Pulmonary artery endothelial cell (primary cell): ENCODE results near the gene PJA2. TPM values are rescaled to one million over a fixed set of nuclear protein-coding genes. Genes with fewer than 3 reads are reported as not detected.
"Not testable (repeated sequence)": the region's sequence is repeated elsewhere in the genome, so short reads cannot be mapped to it uniquely, and the experiment has no call there.

Experiments
- DNase-seq: peaks from one replicate; pipeline ENCODE4 v3.0.0-alpha.2; 2011; ENCODE audit warnings: low read depth, low spot score
- total RNA-seq: library from RNA; depleted of rRNA; stranded (reverse); fragments of >200 nt; gene quantifications from 2 replicates; pipeline ENCODE4 v1.2.3, GENCODE V29; 2014

PJA2 gene, protein sequence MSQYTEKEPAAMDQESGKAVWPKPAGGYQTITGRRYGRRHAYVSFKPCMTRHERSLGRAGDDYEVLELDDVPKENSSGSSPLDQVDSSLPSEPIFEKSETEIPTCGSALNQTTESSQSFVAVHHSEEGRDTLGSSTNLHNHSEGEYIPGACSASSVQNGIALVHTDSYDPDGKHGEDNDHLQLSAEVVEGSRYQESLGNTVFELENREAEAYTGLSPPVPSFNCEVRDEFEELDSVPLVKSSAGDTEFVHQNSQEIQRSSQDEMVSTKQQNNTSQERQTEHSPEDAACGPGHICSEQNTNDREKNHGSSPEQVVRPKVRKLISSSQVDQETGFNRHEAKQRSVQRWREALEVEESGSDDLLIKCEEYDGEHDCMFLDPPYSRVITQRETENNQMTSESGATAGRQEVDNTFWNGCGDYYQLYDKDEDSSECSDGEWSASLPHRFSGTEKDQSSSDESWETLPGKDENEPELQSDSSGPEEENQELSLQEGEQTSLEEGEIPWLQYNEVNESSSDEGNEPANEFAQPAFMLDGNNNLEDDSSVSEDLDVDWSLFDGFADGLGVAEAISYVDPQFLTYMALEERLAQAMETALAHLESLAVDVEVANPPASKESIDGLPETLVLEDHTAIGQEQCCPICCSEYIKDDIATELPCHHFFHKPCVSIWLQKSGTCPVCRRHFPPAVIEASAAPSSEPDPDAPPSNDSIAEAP
- 61.7 and 74.8 TPM in 2 replicates for total RNA-seq

DNA sequence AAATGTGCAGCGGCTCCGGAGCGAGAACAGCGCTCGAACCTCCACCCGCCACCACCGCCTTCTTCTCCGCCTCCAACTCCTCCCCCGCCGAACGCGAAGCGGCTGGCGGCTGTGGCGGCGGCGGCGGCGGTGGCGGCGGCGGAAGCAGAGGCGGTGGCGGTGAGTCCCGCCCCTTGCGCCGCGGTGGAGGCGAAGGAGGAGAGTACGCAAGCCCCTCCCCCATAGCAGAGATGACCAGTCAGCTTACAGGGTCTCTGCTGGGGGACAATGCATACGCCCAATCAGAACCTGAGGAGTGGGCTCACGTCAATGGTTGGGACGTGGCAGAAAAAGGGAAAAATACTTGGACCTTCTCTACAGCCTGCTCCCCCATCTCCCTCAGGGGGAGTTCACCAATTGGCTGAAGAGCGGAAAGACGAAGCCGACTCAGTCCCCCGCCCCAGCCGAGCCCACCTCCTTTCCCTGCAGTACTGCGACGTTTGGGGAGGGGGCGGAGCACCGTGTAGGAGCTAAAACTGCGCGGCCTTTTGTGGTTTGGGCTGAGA lies at the start of gene PJA2:
TSS of gene PJA2 (minus strand) at position 131 of the 545 bp plus-strand sequence. CDS start 26,541 bp downstream, outside the sequence.
- DNase-seq: peak; percentile 100

DNA sequence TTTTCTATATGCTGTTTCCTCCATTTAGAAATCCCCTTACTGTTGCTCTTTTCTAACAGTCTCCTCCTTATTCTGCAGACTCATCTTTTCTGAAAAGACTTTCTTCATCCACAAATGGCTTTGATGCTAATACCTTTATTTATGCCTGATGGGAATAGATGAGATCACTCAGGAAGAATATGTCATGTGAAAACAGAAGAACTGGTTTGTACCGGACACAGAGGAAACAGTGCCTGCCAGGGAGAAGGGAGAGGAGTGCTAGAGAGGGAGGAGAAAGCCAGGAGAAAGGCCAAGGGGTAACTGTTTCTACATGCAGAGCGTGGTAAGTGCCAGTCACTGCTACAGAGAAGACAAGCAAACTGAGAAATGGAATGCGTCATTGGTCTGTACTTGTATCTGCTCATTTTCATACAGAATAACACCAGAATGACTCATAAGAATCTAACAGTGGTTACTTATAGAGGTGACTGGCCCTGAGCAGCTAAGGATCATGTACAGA lies 45.9 kb upstream of the PJA2 start:
- DNase-seq: peak; percentile 99

DNA sequence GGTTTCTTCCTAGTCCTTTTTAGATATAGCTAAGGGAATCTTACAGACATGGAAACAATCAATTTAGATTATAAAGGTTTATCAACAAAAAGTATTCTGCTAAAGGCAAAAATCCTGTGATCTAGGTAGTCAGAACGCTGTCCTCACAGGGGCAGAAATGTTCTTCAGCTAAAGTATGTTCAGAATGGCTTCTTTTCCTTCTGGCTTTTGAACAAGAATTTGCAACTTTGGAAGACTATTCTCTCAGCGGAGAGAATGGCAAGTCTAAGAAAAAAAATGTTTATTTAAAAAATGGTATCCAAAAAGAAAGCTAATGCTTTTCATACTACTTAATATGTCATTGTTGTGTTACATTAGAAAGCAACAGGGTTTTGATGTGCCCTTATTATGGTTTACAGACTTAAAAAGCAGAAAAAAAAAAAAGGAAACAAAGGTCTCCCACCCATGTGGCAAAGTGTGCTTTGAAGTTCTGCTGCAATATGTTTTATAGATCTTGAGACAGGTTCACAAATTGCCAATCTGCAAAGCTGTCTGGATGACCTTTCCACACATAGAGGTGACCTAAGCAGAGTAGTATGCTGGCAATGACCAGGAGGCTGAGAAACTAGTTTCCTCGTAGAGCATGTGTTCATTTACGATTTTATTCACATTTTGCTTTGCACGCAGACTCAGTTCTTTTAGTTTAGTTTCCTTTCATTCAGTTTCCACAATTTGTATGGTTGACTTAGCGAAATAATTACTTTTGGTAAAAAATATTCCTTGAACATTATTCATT lies 45.1 kb upstream of the PJA2 start:
- peak; percentile 26 for DNase-seq

DNA sequence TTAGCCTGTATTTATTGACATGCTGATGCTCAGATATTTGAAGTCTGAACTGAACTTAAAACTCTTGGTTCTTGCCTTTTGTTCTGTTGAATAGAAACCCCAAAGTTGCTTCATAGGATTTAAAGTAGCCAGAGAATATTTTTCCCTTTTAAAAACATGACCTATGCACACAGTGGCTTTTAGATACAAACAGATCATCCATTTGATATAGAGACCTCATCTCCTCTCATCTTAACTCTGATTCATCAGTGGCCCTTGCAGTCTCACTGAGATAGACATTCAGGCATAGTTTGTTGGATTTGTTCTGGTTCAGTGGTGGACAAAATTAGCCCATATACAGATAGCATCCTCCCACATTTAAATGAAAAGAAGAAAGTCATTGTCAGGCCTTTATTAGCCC lies 43.5 kb upstream of the PJA2 start:
- DNase-seq: no peak

DNA sequence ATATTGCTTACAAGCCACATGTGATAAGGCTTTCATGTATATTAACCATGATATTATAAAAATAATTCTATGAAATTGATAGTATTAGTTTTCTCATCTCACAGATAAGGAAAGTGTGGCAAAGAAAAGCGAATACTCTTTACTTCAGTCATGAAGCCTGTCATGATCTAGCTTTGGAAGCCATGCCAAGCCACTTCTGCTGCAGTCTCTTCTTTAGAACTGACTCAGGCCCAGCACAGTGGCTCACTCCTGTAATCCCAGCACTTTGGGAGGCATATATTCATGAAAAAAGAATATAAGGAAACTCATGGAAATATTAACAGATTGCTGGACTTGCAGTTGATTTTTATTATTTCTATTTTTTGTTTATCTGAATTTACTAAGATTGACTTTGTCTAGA lies 42.9 kb upstream of the PJA2 start:
- DNase-seq: no peak

DNA sequence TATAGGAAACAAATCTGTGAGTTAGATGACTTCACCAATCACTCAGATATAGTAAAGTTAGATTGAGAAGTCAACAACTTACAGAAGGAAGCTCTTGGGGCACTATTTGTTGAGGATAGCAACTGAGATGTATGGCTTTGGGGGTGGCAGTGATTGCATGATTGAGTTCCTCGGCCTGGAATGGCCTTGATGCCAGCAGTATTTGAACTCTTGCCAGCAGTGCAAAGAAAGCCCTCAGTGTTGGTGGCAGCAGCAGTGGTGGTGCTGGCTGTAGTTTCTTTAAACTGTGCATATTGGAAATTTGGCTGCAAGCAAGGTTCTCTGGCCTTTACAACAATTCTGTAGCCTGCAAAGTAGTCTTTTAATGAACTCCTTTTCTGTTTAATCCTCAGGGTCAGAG lies 41.4 kb upstream of the PJA2 start:
- no peak for DNase-seq

DNA sequence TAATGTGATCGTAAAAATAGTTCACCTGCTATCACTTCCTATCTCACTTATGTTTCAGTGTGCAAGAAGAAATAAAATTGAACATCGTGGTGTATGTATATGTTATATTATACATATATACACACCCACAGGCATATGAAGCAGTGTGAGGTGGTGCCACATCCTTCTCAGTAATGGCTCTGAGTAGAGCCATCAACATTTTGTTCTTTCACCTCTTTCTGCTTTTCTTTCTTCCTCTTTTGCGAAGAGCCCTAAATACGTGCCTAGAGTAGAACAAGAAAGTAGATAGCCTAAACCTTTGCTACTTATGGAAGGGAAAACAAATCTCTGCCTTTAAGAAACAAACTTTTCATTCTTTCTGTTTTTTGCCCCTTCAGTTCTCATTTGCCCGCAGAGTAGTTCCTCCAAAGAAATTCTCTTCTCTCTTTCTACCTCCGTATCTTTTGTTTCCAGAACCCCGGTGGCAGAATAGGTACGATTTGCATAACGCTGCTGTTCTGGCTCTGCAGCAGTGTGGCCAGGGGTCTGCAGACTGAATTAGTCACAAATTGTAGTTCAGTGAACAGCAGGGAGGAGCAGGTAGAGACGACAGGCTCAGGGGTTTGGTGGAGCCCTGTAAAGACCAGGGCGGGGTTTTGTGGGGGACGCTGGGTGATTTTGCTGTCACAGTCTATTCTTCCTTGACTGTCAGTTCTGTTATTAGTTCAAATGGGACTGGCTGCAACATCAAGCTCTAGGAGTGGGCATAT lies 40.5 kb upstream of the PJA2 start:
- DNase-seq: no peak

DNA sequence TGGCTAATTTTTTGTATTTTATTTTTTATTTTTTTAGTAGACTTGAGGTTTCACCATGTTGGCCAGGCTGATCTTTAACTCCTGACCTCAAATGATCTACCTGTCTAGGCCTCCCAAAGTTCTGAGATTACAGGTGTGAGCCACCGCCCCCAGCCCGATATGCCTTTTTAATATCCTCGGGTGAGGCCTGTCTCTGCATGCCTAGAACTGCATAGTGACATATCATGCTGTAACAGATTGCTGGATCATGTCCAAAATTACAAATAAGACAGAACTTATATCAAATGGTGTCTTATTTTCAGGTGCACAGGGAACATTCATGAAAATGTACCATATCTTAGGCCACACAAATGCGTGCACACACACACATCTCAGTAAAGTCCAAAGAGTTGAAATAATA lies 39.1 kb upstream of the PJA2 start:
- DNase-seq: no peak

DNA sequence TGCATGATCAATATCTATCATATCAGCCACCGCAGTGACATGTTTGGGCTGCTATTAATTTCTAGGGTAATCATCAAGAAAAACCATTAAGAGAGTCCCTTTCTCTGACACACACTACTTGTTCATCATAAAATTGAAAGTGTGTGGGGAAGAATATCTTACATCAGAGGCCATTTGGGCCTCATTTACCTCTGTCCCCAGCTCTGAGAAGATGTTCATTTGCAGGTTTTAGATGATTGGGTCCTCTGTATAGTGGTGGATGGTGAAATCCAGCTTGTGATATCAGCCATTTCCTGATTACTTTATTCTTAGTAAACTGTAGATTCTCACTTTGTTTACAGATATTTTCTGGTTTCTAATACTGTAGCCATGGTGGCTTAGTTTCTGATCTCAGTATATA lies 29.8 kb upstream of the PJA2 start:
- no peak for DNase-seq

DNA sequence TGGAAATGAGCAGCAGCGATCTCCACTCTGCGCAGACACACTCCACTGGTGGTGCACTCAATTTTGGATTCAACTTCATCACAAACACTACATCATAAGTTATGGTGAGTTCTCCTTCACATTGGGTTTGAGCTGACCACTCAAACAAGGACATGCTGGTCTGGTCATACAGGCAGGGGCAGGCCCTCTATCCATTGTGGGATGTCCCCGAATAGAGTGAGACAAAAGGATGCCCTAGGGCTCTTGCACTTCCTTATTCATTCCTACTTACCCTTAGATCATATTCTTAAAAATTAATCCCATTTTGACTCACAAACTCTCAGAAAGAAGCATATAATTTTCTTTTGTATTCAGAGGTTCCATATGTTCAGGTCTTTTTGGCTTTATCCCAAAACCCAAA lies 16.3 kb upstream of the PJA2 start:
- no peak for DNase-seq

DNA sequence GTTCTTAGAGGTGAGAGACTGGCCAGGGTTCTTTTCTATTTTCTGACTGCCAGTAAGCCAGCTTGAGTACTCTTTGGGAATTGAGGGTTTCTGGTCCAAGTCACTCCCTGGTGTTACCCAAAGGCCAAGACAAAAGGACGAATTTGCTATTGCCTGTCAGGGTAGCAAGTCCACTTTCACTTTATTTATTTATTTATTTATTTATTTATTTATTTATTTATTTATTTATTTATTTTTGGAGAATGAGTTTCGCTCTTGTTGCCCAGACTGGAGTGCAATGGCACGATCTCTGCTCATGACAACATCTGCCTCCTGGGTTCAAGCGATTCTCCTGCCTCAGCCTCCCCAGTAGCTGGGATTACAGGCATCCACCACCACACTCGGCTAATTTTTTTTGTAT lies 15.7 kb upstream of the PJA2 start:
- not testable (repeated sequence) for DNase-seq

DNA sequence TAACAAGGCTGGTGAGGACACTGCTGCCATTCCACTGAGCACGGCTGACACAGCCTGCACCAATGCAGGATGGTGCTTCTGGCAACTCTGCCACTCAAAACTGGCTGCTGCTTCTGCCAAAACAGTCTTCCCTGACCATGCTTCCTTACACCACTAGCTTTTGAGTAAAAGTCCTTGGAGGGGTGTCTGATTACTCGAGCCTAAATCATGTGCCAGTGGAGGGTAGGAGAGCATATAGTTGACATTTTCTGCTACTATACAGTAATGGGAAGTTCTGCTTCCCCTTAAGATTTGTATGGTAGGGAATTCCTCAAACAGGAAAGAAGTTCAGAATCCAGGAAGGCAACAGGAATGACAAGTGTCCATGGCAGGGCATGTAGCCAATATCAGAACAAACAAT lies 12.2 kb upstream of the PJA2 start:
- DNase-seq: no peak

DNA sequence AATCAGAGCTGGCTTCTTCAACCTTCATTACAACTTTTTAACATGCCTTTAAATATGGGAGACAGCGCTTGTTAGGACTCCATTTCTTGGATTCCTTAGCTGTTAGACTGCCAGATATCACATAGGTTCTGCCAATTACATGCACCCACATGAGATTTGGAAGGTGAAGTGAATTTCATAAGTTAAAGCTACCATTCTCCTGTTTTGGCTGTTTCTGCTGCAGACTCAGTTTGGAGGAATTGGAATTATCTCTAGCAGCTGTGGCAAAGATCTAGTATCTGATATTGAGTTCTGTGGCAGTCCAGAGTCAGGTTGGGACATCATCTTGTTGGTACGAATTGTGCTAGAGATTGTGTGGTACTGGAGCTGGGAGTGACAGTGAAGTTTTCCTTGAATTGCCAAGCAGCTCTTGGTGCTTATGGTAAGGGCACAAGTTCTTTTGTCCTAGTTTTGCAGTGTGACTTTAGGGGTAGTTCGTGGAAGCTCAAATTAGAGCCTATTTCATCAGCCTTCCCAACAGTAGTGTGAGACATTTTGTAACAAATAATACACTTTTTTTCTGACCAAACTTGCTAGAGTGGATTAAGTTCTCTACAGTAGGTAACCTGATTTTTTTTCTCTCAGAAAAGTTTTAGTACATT lies 9.1 kb upstream of the PJA2 start:
- DNase-seq: no peak

DNA sequence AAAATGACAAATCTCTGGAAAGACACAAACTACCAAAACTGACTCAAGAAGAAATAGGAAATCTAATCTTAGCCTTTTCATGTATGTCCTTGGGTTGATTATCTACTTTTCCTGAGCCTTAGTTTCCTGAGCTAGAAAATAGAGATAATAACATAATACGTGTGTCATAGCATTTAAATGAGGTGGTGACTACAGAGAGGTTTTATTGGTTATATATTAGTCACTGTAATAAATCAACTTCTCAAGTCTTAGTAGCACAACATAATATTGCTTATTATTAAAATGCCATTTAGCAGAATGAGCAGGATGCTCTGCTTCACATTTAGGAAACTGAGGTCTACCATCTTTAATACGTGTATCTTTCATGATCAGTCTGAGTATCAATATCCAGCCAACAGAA lies 7.1 kb upstream of the PJA2 start:
- no peak for DNase-seq

DNA sequence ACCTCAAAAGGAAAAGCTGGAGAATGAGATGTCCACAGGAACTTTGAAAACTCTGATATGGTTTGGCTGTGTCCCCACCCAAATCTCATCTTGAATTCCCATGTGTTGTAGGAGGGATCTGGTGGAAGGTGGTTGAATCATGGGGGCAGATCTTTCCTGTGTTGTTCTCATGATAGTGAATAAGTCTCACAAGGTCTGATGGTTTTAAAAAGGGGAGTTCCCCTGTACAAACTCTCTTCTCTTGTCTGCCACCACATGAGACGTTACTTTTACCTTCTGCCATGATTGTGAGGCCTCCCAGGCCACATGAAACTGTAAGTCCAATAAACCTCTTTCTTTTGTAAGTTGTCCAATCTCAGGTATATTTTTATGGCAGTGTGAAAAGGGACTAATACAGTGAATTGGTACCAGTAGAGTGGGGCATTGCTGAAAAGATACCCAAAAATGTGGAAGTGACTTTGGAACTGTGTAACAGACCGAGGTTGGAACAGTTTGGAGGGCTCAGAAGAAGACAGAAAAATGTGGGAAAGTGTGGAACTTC lies 4.2 kb upstream of the PJA2 start:
- DNase-seq: not testable (repeated sequence)

DNA sequence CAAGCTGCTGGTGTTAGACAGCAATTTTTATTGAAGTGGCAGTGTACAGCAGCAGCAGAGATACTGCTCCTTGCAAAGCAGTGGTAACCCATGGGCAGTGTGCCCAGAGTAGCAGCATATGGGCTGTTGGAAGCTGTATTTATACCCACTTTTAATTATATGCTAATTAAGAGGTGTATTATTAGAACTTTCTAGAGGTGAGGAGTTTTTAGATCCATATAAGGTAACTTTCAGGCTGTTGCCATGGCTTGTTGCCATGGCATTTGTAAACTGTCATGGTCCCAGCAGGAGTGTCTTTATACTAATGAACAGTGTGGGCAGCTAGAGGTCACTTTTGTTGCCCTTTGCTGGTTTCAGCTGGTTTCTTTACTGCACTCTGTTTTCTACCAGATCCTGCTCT lies 3.7 kb upstream of the PJA2 start:
- no peak for DNase-seq

DNA sequence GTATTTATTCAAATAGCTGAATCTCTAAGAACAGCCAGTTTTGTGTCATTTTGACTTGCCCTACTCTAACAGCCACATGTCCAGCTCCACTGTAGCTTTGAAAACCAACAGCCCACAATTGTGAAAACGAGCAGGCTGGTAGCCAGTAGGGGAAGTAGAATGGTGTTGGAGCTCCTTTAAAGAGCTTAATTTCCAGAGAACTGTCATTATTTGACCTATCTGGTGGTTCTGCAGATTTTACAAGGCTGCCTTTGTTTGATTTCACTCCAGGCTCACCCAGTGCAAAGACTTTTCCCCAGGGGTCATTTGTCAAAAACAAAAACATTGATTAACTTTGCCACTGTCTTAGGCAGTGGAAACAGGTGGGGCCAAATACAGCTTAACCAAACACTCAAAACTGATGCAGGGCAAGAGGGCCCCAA lies 3.2 kb upstream of the PJA2 start:
- no peak for DNase-seq

DNA sequence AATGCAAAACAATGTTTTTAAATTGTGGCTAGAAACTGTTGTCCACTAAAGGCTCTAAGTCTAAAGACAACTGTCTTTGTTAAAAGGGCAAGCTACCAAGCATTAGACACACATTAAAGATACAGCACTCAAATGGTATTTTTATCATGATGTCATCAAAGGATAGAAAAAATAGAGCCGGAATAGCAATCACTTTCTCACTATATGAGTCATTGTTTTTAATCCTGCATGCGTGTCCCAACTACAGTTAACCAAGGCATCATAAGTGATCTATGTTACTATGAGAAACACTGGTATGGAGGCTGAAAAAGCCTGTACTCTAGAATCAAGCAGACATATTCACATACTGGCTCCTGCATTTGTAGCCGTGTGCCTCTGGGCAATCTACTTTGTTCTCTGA lies 1.9 kb upstream of the PJA2 start:
- DNase-seq: peak; percentile 86

DNA sequence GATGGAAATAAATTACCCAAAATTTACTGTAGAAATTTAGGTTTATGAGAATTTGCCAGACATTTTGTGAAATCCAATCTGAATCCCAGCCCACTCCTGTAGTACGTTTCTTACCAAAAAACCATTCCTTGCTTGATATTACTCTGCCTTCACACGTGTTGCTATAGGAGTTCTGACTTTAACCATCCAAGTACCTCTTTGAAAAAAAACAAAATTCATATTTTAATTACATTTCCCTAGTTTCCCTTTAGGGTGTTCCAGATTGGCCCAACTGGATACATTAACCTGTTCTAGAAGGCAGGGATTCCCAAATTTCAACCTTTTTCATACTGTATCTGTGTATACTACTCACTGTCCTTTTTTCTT lies 1.4 kb upstream of the PJA2 start:
- no peak for DNase-seq
